SW 1271 (cell line): ENCODE results near the gene ZNF511.
A peak's percentile ranks its signal among the peaks of the same experiment; 100 is the strongest.

Source experiments
- DNase-seq, 2 experiments: peaks; one replicate each; lab custom pipeline; 2025; lab: John Stamatoyannopoulos, UW

ZNF511 gene

DNA sequence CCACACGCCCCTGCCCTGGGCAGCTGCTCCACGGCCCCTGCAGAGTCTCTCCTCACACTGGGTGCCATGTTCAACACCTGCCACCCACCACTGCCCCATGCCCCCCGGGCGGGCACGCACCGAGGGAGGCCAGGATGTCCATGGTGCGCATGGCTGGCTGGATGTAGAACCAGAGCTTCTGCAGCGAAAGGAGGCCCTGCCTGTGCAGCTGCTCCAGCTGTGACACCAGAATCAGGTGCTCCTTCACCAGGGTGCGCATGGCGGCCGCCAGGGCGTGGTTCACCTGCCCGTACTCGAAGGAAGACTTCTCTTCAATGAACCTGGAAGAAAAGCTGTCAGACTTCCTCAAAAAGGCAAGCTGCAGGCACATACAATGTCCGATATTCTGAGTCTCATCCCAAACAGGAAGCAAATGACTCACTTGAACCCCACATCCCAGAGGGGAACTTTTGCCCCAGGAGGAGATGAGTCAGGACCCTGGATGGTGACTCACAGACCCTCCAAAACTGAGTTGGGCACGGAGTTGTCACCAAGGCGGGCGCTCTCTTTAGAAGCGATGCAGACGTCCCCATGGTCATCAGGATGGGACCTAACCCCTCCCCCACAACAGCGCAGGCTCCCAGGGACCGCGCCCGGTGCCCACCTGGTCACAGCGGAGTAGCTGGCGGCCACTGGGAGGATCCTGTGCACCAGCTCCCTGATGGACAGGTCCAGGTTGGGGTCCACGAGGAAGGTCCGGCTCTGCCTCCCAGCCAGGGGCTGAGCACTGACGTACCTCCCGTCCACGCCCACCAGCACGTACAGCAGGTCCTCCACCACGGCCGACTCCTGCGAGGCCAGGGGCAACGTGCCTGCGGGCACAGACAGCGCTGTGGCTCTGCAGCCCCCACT lies 15.6 kb upstream of the ZNF511 start:
- peak in 1 of 2 experiments; percentile 56 for DNase-seq

DNA sequence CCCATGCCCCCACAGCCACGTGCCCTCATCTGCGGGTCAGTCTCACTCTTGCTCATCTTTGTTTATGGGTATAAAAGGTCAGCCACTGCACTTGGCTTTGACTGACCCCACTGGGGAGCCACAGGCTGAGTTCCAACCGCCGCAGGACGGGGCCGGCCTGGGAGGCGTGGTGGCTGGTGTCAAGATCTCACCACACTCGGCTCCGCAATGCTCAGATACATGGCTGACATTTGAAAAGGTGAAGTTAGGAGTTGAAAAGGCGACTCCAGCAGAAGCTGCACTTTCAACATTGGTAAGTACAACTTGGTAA lies 14.9 kb upstream of the ZNF511 start:
- no peak for DNase-seq

GRCh38 chr10:133294189-133294588 lies 14.5 kb upstream of the ZNF511 start:
- DNase-seq = no peak

GRCh38 chr10:133295426-133296320 lies 13.0 kb upstream of the ZNF511 start:
- no peak for DNase-seq

DNA sequence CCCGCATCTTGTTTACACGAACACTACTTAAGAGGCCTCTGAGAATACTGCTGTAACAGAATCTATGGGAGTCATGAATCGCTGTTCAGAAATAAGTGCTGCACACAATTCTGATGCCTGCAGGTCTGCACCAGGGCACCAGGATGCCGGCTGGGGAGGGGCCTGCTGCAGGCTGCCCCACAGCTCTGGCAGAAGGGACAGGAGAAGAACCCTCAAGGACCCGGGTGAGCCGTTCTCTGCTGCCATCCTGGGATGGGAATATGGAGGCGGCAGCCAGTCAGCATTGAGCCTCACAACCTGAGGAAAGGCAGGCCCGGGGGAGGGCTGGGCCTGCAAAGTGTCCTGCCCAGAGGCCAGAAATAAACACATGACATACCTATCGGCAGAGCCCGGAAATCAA lies 11.2 kb upstream of the ZNF511 start:
- DNase-seq = no peak

- no peak for DNase-seq
Observed at GRCh38 chr10:133298466-133298865, 10.2 kb upstream of the ZNF511 start.

DNA sequence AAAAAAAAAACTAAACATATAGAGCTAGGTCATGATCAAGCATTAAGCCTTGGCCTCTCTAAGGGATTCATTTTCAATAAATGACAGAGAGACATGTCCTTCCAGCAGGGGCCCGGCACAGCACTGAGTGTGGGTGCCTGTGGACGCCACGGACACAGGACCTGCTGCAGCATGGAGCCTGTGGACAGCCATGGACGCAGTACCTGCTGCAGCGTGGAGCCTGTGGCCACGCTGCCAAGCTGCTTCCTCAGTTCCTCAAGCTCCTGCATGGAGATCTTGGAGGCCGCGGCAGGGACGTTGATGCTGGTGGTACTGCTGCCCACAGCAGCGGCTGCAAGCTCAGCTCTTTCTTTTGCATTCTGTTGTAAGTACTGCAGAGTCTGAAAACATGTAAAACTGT lies 9.5 kb upstream of the ZNF511 start:
- DNase-seq = no peak

DNA sequence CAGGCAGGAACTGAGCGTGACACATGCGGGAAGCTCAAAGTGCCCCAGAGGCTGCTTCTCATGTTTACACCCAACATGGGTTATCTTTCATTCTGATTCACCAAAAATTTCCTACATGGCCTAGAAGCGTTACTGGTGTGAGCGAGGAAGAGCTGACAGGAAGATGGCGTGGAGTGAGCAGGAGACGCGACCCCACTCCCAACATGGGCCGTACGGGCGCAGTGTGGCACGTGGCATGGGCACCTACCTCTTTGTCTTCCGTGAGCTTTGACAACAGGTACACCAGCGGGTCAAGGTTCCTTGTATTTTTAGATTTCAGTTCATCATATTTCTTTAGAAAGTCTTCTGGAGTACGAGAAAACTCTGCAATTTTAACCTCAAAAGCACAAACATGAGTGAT lies 9.0 kb upstream of the ZNF511 start:
- DNase-seq = no peak

DNA sequence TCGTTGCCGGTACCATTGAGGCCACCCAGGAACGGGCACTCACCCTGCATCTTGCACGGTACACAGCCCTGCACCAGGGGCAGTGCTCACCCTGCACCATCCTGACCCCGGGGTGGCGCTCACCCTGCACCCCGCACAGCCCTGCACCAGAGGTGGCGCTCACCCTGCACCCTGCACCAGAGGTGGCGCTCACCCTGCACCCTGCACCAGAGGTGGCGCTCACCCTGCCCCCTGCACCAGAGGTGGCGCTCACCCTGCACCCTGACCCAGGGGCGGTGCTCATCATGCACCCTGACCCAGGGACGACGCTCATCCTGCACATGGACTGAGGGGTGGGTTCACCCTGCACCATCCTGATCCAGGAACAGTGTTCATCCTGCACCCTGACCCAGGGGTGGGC lies 6.5 kb upstream of the ZNF511 start:
- DNase-seq = no peak

DNA sequence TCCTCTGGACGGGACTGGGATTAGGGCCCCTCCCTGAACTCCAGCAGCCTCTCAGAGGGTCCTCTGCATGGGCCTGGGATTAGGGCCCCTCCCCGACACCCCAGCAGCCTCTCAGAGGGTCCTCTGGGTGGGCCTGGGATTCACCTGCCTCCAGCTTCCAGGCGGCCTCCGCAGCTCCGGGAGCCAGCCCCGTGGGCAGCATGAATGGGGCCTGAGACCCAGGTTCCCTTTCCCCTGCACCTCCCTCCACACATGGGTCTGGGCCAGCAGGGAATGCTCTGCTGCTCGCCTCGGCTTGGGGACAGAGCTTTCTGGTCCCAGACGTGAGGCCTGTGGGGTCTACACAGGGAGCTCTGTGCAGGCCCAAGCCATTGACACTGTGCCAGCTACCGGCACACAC lies 5.5 kb upstream of the ZNF511 start:
- DNase-seq = no peak

DNA sequence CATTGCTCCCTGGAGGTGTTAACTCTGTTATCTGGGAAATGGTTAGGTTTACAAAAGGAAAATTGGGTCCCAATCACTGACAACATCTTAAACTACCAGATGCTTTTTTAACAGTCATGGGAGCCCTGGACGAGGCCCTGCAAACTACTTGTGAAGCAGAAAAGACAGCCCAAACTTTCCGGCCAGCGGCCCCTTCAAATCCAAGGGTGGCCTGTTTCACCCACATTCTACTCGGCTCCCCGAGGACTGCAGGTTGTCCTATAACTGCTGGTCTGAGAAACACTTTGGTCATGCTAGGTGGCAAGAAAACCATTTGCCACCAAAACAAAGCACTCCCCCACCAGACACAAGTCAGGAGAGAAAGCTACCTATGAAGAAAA lies 2.6 kb upstream of the ZNF511 start:
- DNase-seq = no peak

DNA sequence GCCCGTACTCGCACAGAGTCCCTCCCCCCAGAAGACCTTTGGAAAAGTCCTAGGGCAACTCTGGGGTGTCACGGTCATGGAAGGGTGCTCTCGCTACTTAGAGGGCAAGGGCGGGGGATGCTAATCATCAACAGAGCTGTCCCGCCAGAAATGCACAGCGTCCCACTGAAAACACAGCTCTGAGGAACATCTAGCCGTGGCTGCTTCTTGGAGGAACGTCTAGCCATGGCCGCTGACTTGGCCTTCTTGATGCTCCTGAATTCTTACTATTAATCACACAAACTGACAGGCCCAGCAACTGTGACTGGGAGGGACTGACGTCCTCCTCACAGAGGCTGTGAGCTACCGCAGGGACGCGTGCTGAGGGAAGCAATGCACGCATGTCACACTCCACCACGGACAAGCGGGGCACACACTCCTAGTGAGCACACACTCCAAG lies 1.8 kb upstream of the ZNF511 start:
- no peak for DNase-seq

GRCh38 chr10:133307776-133308420 lies 816 bp upstream of the ZNF511 start:
- DNase-seq = peak in 1 of 2 experiments; percentile 53

DNA sequence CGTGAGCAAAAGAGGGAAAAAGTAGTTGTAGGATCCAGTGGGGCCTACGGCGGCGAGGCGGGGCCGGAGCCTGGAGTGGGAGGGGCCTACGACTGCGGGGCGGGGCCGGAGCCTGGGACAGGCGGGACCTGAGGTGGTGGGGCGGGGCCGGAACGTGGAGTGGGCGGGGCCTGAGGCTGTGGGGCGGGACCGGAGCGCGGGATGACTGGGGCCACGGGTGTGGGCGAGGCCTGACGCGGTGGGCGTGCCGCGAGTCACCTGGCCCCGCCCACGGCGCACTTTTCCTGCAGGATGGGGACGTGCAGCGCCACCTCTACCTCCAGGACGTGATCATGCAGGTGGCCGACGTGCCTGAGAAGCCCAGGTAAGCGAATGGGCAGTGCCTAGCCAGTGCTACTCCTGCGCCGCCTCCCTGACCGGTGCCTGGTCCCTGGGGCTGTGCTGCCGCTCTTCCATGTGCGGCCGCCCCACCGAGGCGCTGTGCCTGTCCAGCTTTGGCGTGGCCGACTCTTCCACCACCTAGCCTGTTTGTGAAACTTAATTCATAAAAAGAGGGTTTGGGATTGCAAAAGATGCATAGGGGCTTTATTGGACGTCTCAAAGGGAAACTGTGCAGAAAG lies 496 bp downstream of the ZNF511 start:
- peak in 1 of 2 experiments; percentile 58 for DNase-seq

DNA sequence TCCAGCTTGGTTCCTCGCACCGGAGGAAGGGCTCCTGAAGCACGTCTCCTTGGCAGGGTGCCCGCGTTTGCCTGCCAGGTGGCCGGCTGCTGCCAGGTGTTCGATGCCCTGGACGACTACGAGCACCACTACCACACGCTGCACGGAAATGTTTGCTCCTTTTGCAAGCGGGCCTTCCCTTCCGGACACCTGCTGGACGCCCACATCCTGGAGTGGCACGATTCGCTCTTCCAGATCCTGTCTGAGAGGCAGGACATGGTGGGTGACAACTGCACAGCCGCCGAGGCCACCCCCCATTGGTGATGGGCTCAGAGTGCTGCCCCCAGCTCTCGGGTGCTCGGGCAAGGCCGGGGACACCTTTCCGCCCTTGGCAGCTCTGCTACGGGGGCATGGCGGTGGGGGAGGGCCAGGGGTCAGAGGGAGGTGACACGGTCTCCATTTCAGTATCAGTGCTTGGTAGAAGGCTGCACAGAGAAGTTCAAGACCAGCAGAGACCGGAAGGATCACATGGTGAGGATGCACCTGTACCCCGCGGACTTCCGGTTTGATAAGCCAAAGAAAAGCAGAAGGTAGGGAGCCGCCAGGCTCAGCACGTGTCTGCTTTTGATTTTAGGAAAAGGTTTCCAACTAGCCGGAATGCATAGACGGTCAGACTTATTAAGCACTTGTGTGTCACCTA lies 1.1 kb downstream of the ZNF511 start:
- DNase-seq = no peak

GRCh38 chr10:133310399-133310755 lies 1.7 kb downstream of the ZNF511 start:
- no peak for DNase-seq

- no peak for DNase-seq
Observed at GRCh38 chr10:133310789-133311188, 2.1 kb downstream of the ZNF511 start.

- no peak for DNase-seq
Observed at GRCh38 chr10:133311570-133311969, 2.9 kb downstream of the ZNF511 start.

GRCh38 chr10:133312016-133312768 lies 3.5 kb downstream of the ZNF511 start:
- DNase-seq = no peak

DNA sequence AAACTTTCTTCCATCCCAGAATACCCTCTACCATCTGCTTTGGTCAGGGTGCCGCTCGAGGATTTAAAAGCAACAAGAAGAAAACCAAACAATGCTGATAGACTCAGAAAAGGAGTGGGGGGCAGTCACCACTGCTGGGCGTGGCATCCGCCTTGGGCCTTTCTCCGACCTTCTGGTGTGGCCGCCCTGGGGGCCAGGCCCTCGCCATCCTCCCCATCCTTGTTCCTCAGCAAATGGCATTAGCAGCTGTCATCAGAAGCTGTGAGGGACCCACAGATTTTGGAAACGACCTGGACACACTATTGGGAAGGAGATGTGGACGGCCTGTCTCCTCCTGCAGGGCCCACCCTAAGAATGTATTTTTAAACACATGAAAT lies 4.0 kb downstream of the ZNF511 start:
- DNase-seq = no peak

GRCh38 chr10:133313192-133313591 lies 4.5 kb downstream of the ZNF511 start:
- DNase-seq = no peak
